Measurements from ENCODE around the gene DPH5.

GRCh38 chr1:101051688-101052638 is 26.4 kb upstream of the DPH5 start:
- TF ChIP-seq L3MBTL2 (conservative IDR thresholded peaks at IDR 0.05) (no peak), BHLHE40 (IDR thresholded peaks at IDR 0.05; ENCODE audit: borderline replicate concordance) (no peak), SP1 (IDR thresholded peaks at IDR 0.05) (no peak), HDGF (IDR thresholded peaks at IDR 0.05; ENCODE audit: borderline replicate concordance) (no peak), LEF1 (IDR thresholded peaks at IDR 0.05; ENCODE audit: borderline replicate concordance) (no peak), FOXM1 (IDR thresholded peaks at IDR 0.05; ENCODE audit: borderline replicate concordance) (no peak), NFRKB (IDR thresholded peaks at IDR 0.05) (no peak), TARDBP (IDR thresholded peaks at IDR 0.05) (no peak), FOXA1 (IDR thresholded peaks at IDR 0.05) (no peak), ZNF384 (IDR thresholded peaks at IDR 0.05) (no peak)
- TF ChIP-seq, protein P1, sequence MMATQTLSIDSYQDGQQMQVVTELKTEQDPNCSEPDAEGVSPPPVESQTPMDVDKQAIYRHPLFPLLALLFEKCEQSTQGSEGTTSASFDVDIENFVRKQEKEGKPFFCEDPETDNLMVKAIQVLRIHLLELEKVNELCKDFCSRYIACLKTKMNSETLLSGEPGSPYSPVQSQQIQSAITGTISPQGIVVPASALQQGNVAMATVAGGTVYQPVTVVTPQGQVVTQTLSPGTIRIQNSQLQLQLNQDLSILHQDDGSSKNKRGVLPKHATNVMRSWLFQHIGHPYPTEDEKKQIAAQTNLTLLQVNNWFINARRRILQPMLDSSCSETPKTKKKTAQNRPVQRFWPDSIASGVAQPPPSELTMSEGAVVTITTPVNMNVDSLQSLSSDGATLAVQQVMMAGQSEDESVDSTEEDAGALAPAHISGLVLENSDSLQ (IDR thresholded peaks at IDR 0.05) = no peak
